Fibroblast of lung (primary cell): ENCODE results near the gene ZNF804A. TPM values are rescaled to one million over a fixed set of nuclear protein-coding genes. Genes with fewer than 3 reads are reported as not detected.

ENCODE experiments used
- DNase-seq, 2 donors: peaks; one replicate each; pipeline versions ENCODE4 v3.0.0 to v3.0.0-alpha.2; 2010; ENCODE audit warnings: low read depth in 2 of 2
- H2AFZ ChIP-seq: 2 replicates; pipeline ENCODE4 v1.5.1; 2012; ENCODE audit warnings: low read length, control low read depth, inconsistent platforms
- H3K27ac ChIP-seq: 2 replicates; pipeline ENCODE4 v1.5.1; 2011; ENCODE audit warnings: low read length, control low read depth; ENCODE audit not compliant: insufficient read depth
- H3K27me3 ChIP-seq: 2 replicates; pipeline ENCODE4 v1.5.1; 2011; ENCODE audit warnings: mild to moderate bottlenecking, low read length; ENCODE audit not compliant: control insufficient read depth, insufficient read depth
- H3K36me3 ChIP-seq: 2 replicates; pipeline ENCODE4 v1.5.1; 2011; ENCODE audit warnings: low read length; ENCODE audit not compliant: control insufficient read depth, insufficient read depth
- H3K4me1 ChIP-seq: 2 replicates; pipeline ENCODE4 v1.5.1; 2011; ENCODE audit warnings: low read length; ENCODE audit not compliant: control insufficient read depth, insufficient read depth; ENCODE audit errors: extremely low read depth
- H3K4me2 ChIP-seq: 2 replicates; pipeline ENCODE4 v1.5.1; 2011; ENCODE audit warnings: low read length, control low read depth; ENCODE audit not compliant: insufficient read depth; ENCODE audit errors: extremely low read depth
- H3K4me3 ChIP-seq, 4 experiments: fragments of 200-600 bp in 1 of 4; sonication (generic) in 1 of 4; replicated peaks in 1 of 4; 2 replicates each; pipeline ENCODE4 v1.5.1; 2011 to 2016; ENCODE audit warnings: low read length in 4 of 4, low read depth in 3 of 4, mild to moderate bottlenecking in 3 of 4, control low read depth in 2 of 4, inconsistent platforms in 1 of 4, mixed read lengths in 1 of 4; ENCODE audit not compliant: insufficient read depth in 1 of 4; ENCODE audit errors: control extremely low read depth in 1 of 4
- H3K79me2 ChIP-seq: 2 replicates; pipeline ENCODE4 v1.5.1; 2012; ENCODE audit warnings: mild to moderate bottlenecking, low read length, inconsistent platforms; ENCODE audit not compliant: control insufficient read depth, insufficient read depth
- H3K9ac ChIP-seq: 2 replicates; pipeline ENCODE4 v1.5.1; 2011; ENCODE audit warnings: mild to moderate bottlenecking, low read length, control low read depth; ENCODE audit not compliant: insufficient read depth
- H3K9me3 ChIP-seq: 2 replicates; pipeline ENCODE4 v1.5.1; 2012; ENCODE audit warnings: low read depth, low read length; ENCODE audit not compliant: control insufficient read depth, insufficient read depth
- H4K20me1 ChIP-seq: 2 replicates; pipeline ENCODE4 v1.5.1; 2011; ENCODE audit warnings: low read length; ENCODE audit not compliant: control insufficient read depth, insufficient read depth; ENCODE audit errors: extremely low read depth
- CTCF ChIP-seq, 2 donors: IDR thresholded peaks in 1 of 2; conservative IDR thresholded peaks in 1 of 2; 1 replicate in 1 of 2; 2 replicates in 1 of 2; pipeline ENCODE4 v1.5.1; 2011 to 2012; ENCODE audit warnings: low read length in 2 of 2, control low read depth in 1 of 2, inconsistent platforms in 1 of 2, low read depth in 1 of 2, mild to moderate bottlenecking in 1 of 2
- EZH2 ChIP-seq: IDR thresholded peaks from 2 replicates; pipeline ENCODE4 v1.5.1; 2012; ENCODE audit warnings: low read length, control low read depth, mild to moderate bottlenecking; ENCODE audit errors: missing control alignments
- polyA plus RNA-seq, 2 donors: library from polyadenylated mRNA; depleted of rRNA in 1 of 2; stranded (reverse) in 1 of 2; unstranded in 1 of 2; fragments of >200 nt; gene quantifications; 2 replicates each; pipeline ENCODE4 v1.2.1, GENCODE V29; 2011 to 2012; ENCODE audit warnings: missing spikeins in 1 of 2
- total RNA-seq: library from RNA; depleted of rRNA; stranded (reverse); fragments of >200 nt; gene quantifications from 2 replicates; pipeline ENCODE4 v1.2.1, GENCODE V29; 2014

ZNF804A gene
- total and polyA plus RNA-seq, 2 donors (not counting 1 experiment from before 2014, with no cell fraction given), result 3.0 to 6.9 TPM

DNA sequence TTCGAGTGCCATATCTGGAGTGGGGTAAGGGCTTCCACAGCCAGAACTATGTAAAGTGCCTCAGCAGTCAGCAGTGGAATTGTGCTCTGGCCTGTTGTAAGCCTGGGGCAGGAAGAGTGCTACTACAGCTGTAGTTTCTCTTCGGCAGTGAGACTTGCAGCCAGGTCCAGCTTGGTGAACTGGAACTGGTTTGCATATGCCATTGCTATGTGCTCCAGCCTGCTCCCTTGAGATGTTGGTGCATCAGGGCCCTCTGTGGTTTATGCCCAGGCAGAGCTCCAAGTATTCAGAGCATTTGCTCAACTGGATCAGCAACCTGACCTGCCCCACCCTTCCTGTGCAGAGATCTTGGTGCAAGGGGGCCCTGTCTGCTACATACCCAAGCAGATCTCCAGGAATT lies 47.8 kb downstream of the ZNF804A start:
- H3K27ac ChIP-seq, result no peak overlapping the region
- no peaks in the 10 kb centered on the region for H3K79me2 ChIP-seq
- H3K4me1 ChIP-seq, result peaks cover 2% of the 10 kb centered on the region
- no peak for TF ChIP-seq CTCF (conservative IDR thresholded peaks at IDR 0.05 in 1 of 2, IDR thresholded peaks at IDR 0.05 in 1 of 2; ENCODE audit: low read depth in 1 of 2, low read length in 2 of 2)
- no peak for TF ChIP-seq EZH2
- H4K20me1 ChIP-seq, result no peaks in the 10 kb centered on the region
- no peak overlapping the region for H3K4me3 ChIP-seq
- DNase-seq, result peak; percentile 47 to 68
- H3K9ac ChIP-seq, result no peak overlapping the region
- no peak overlapping the region for H3K4me2 ChIP-seq
- H3K9me3 ChIP-seq, result no peaks in the 10 kb centered on the region
- H2AFZ ChIP-seq, result no peak overlapping the region
- H3K36me3 ChIP-seq, result no peaks in the 10 kb centered on the region
- no peaks in the 10 kb centered on the region for H3K27me3 ChIP-seq

DNA sequence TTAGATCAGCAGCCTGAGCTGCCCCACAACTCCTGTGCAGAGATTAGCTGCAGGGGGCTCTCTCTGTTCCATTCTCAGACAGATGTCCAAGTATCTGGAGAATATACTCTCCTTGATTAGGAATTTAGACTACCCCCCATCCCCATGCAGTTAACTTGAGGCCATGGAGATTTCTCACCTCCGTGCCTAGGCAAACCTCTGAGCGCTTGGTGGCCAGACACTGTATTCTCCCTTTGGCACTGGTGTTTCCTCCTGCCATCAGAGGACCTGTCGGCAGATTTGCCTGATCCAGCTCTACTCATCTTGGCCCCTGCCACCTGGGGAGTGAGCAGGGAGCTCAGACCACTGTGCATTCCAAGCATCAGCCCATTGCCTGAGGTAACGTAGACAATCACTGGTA lies 48.3 kb downstream of the ZNF804A start:
- no peak overlapping the region for H3K4me2 ChIP-seq
- no peaks in the 10 kb centered on the region for H3K27me3 ChIP-seq
- TF ChIP-seq EZH2, result no peak
- no peak for TF ChIP-seq CTCF (conservative IDR thresholded peaks at IDR 0.05 in 1 of 2, IDR thresholded peaks at IDR 0.05 in 1 of 2; ENCODE audit: low read depth in 1 of 2, low read length in 2 of 2)
- no peak overlapping the region for H3K9ac ChIP-seq
- no peaks in the 10 kb centered on the region for H3K36me3 ChIP-seq
- H3K79me2 ChIP-seq, result no peaks in the 10 kb centered on the region
- H3K9me3 ChIP-seq, result no peaks in the 10 kb centered on the region
- no peaks in the 10 kb centered on the region for H4K20me1 ChIP-seq
- DNase-seq, result no peak
- H3K27ac ChIP-seq, result no peak overlapping the region
- H3K4me1 ChIP-seq, result peaks cover 2% of the 10 kb centered on the region
- no peak overlapping the region for H3K4me3 ChIP-seq
- no peak overlapping the region for H2AFZ ChIP-seq

DNA sequence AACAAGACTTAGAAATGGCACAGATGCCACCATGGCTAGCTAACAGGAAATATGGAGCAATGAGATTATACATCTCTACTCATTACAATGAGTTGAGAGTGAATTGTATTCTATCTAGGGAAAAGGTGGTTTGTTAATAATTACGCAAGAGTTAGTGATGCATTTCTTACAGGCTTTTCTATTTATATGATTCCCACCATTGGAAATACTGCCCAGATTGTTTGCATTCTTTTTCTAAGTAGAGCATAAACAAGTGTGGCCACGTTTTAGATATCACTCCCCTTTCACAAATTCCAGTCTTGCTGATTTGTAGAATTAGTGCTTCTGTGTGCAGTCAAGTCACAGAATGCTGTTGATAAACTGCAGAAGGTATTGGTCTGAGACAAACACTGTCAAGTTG lies 56.6 kb downstream of the ZNF804A start:
- Histone ChIP-seq H3K27me3 (no peaks in the 10 kb centered on the region), H3K4me2 (no peak overlapping the region), H3K27ac (no peak overlapping the region), H3K4me3 (no peak overlapping the region), H3K36me3 (no peaks in the 10 kb centered on the region), H3K79me2 (no peaks in the 10 kb centered on the region), H2AFZ (no peak overlapping the region), H3K4me1 (no peaks in the 10 kb centered on the region), H3K9me3 (no peaks in the 10 kb centered on the region), H4K20me1 (no peaks in the 10 kb centered on the region), H3K9ac (no peak overlapping the region)
- DNase-seq, result peak; percentile 59 to 71
- TF ChIP-seq CTCF (conservative IDR thresholded peaks at IDR 0.05 in 1 of 2, IDR thresholded peaks at IDR 0.05 in 1 of 2; ENCODE audit: low read depth in 1 of 2, low read length in 2 of 2), result no peak
- no peak for TF ChIP-seq EZH2
